DMS114 treated with DMSO at 0.1 percent for 48 hours (cell line): ENCODE results near the gene COX8A.
A peak's percentile ranks its signal among the peaks of the same experiment; 100 is the strongest.
"Not testable (repeated sequence)": the region's sequence is repeated elsewhere in the genome, so short reads cannot be mapped to it uniquely, and the experiment has no call there.

Experiments
- DNase-seq: peaks from one replicate; lab custom pipeline; 2025; ENCODE audit not compliant: unreplicated experiment; lab: John Stamatoyannopoulos, UW

The COX8A gene

DNA sequence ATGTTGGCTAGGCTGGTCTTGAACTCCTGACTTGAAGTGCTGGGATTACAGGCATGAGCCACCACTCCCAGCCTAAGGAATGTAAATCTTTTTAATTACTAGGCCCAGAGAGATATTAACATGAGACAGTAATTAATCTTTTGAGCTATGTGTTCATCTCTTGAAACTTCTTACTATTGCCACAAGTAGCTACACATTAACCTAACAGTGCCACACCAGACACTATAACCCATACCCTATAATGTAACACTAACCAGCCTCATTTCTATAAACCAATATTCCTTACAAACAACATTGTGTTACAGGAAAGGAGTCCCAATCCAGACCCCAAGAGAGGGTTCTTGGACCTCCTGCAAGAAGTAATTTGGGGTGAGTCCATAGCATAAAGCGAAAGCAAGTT lies 8.0 kb upstream of the COX8A start:
- no peak for DNase-seq

DNA sequence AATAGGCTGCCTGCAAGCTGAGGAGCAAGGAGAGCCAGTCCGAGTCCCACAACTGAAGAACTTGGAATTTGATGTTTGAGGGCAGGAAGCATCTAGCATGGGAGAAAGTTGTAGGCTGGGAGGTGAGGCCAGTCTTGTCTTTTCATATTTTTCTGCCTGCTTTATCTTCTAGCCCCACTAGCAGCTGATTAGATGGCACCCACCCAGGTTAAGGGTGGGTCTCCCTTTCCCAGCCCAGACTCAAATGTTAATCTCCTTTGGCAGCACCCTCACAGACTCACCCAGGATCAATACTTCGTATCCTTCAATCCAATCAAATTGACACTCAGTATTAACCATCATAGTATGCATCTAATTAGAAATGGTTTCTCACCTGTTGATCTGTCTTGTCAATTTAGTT lies 5.0 kb upstream of the COX8A start:
- no peak for DNase-seq

DNA sequence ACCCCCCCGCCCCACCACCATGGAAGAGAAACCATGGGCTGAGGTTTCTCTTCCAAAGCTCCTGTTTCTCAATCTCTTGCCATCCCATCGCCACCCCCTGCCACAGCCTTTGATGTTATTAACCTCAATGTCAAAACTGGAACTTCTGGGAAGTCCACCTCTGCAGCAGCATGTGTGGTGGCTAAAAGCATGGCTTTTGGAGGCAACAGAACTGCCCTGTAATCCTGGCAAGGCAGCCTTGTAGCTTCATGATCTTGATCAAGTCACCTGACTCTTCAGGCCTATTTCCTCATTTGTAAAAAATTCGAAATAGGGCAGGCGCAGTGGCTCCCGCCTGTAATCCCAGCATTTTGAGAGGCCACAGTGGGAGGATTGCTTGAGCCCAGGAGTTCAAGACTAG lies 3.5 kb upstream of the COX8A start:
- DNase-seq, result no peak

DNA sequence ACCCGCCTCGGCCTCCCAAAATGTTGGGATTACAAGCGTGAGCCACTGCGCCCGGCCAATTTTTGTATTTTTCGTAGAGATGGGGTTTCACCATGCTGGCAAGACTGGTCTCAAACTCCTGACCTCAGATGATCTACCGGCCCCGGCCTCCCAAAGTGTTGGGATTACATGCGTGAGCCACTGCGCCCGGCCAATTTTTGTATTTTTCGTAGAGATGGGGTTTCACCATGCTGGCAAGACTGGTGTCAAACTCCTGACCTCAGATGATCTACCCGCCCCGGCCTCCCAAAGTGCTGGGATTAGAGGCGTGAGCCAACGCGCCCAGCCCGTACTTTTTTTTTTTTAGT lies 535 bp upstream of the COX8A start:
- DNase-seq, result not testable (repeated sequence)

DNA sequence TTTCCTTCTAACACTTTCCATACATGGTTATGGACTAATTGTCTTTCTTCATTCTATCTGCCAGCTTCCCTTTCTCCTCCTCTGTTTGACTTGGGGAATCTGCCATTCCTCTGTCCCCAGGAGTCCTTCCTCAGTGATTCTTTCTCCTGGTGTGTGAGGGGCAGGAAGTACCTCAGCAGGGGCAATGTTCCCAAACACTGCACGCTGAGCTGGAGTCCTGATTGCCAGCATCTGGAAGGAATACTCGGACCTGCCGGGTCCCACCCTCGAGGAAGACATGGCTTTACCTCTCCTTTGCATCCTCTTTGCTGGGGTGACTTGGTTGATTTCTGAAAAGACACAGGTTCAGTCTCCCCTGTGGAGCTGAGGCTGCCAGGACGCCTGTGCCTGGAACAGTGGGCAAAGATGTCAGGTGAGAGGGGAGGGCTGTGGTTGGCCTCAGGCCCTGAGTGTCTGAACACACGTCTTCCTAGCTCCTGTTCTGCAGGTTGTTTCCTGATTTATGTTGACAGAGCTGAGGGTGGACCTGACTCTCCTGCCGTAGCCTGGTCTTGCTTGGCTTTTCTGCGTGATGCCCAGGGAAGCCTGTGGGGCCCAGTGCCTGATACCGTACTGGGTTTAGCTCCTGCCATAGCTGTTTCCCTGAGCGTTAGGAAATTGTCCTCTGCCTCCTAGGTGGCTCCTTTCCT lies 4.3 kb downstream of the COX8A start:
- DNase-seq, result no peak

DNA sequence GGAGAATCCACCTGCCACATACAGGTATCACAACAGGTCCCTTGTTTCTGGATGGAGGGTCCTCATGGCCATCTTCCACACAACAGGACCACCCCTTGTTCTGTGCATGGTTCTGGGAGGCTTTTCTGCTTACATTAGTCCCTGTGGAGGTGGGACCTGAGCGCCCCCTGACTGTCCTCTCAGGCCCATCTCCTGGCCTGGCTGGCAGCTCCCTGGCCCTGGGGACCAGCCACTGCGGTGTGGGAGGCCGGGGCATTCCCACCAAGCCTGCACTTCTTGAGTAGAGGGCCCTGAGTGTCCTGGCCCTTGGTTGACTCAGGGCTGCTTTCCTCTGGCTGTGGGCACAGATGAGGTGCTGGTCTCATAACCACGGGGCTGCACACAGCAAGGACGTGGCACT lies 5.0 kb downstream of the COX8A start:
- no peak for DNase-seq

DNA sequence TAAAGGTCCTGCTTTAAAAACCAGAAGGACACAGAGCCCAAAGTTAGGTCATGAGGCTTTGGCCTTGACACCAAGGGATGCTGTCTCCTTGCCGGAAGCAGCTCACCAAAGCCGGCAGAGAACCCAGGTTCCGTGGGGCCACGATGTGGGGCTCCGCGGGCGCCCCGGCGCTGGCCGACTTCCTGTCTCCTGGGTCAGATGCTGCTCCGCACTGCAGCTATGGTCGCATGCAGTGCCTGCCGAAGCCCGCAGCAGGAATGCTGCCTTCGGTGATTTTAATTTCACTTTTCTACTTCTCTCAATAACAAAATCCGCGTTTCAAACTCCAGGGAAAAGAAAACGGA lies 11.4 kb downstream of the COX8A start:
- DNase-seq, result no peak

DNA sequence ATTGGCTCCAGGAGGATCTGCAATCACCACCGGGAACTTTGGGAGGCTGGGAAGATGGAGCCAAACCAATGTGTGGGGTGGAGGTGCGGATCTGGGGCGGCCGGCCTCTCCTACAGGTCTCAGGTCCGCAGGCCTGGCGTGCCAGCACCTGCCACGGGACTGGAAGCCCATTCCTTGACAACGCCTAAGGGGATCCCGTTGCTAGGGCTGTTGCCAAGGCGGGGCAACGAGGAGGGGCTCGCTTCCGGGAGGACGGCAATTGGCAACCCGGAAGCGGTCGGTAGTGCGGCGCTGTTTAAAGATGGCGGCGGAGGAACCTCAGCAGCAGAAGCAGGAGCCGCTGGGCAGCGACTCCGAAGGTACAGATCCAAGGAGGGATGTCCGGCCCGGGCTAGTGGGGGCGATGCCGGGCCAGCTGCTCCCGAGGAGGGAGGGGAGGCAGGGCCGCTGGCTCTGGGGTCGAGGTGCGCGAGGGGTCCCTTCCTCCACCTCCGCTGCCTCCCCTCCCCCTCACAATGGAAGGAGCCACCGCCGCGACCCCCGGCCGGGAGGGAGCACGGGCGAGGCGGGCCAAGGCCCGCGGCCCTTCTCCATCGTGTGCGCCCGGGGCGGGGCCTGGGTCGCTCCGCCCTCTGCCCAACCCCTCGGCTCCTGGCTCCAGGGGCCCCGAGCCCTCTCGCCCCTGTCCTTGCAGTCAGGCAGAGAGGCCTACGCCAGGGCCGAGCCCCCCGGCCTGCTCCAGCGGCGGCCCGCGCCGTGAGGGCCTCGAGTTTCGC lies 11.9 kb downstream of the COX8A start, which contains the start of gene OTUB1:
TSS of gene OTUB1 (plus strand) at position 283 of the 776 bp plus-strand sequence. CDS start at position 302, 19 bp downstream.
- DNase-seq, result peak; percentile 85

DNA sequence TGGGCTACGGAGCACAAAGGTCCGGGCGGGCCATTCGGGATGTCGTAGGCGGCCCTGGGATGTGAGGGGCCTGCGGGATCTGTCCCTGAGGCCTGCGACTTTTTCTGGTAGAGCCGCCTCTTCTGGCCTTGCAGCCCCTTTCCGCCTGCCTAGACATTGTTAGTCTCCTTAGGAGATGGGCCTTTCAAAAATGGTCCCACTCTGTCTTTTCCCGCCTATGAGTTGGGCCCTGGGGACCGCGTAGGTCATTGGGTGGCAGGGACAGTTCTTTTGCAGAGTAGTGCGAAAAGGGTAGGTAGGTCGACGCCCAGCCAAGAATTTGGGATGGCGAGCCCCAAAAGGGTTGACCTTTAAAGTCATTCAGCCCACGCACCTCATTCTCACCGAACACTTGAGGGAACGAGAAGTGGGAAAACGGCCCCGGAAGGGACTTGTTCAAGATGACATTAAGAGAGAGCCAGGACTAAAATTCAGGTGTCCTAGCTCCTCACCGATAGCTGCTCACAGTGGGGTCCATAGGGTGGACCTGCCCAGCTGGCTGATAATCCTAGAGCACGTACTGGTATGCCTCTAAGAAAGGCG lies 12.6 kb downstream of the COX8A start:
- no peak for DNase-seq

DNA sequence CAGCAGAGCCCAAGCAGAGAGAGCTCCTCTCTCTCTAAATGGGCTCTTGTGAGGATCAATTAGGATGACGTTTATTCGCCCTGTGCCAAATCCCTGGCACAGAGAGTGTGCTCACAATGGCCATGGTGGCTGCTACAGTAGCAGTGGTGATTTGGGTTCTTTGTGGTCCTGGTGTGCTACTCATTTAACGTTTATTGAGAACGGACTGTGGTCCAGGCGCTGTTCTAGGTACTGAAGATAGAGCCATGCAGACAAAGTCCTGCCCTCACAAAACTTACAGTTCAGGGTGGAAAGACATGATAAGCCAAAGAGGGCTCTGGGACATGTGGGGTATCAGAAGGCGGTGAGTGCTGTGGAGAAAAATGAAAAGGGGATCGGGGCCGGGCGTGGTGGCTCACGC lies 17.1 kb downstream of the COX8A start:
- no peak for DNase-seq

DNA sequence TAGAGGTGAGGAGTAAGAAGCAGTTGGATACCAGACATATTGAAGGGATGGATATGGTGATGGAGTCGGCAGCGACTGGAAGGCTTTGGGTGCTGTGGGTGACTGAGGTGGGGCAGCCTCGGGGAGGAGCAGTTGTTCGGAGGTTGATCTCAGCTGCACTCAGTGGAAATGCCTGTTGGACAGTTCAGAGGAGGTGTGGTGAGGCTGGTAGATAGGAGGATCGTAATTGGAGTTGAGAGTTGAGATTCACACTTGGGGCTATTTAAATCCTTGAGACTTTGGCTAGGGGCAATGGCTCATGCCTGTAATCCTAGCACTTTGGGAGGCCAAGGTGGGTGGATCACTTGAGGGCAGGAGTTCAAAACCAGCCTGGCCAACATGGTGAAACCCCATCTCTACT lies 18.7 kb downstream of the COX8A start:
- DNase-seq, result no peak

DNA sequence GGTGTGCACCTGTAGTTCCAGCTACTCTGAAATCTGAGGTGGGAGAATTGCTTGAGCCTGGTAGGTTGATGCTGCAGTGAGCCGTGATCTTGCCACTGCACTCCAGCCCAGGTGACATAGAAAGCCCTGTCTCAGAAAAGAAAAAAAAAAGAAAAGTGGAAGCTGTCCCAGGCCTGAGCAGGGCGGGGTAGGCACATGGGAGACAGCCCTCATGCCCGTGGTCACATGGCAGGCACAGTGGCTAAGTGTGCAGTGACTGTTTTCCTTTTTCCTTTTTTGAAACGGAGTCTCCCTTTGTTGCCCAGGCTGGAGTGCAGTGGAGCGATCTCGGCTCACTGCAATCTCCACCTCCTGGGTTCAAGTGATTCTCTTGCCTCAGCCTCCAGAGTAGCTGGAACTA lies 19.6 kb downstream of the COX8A start:
- DNase-seq, result no peak

DNA sequence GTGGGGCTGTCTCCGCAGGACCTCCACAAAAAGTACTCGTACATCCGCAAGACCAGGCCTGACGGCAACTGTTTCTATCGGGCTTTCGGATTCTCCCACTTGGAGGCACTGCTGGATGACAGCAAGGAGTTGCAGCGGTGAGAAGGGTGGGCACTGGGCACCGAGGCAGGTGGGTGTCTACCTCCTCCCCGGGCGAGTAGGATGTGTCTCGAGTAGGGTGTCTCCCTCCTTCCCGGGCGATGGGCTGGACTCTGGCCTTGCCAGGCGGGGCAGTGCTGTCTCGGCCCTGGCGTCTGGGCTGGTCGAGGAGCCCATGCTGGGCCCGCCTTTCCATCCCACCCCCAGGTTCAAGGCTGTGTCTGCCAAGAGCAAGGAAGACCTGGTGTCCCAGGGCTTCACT lies 22.1 kb downstream of the COX8A start:
- DNase-seq, result no peak

DNA sequence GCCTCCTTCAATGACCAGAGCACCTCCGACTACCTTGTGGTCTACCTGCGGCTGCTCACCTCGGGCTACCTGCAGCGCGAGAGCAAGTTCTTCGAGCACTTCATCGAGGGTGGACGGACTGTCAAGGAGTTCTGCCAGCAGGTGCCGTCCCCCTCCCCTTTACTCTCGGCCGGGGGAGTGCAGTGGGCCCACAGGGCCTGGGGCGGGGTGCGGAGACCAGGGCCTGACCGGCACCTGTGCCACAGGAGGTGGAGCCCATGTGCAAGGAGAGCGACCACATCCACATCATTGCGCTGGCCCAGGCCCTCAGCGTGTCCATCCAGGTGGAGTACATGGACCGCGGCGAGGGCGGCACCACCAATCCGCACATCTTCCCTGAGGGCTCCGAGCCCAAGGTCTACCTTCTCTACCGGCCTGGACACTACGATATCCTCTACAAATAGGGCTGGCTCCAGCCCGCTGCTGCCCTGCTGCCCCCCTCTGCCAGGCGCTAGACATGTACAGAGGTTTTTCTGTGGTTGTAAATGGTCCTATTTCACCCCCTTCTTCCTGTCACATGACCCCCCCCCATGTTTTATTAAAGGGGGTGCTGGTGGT lies 22.8 kb downstream of the COX8A start:
- DNase-seq, result no peak

DNA sequence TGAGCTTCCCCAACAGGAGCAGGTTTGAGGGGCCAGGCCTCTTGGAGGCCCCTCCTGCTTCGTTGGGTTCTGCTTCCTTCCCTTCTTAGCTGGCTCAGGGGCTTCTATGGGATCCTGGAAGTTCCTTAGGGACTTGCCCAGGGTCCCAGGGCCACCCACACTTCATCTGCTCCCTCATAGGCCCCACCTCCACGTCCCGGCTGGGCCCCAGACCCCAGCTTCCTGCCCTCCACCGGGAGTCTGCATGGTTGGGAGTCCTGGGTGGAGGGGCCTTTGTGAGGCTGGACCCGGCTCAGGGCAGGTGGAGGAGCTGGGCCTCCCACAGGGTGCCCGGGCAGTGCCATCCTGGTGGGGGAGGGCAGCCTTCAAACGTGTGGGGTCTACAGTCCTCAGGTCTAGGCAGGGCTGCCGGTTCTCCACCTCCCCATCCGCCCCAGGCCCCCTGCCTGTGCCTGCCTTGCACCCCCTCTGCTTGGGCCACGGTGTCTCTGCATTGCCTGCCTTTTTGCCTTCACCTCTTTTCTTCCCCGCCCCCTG lies 23.4 kb downstream of the COX8A start:
- DNase-seq, result no peak

DNA sequence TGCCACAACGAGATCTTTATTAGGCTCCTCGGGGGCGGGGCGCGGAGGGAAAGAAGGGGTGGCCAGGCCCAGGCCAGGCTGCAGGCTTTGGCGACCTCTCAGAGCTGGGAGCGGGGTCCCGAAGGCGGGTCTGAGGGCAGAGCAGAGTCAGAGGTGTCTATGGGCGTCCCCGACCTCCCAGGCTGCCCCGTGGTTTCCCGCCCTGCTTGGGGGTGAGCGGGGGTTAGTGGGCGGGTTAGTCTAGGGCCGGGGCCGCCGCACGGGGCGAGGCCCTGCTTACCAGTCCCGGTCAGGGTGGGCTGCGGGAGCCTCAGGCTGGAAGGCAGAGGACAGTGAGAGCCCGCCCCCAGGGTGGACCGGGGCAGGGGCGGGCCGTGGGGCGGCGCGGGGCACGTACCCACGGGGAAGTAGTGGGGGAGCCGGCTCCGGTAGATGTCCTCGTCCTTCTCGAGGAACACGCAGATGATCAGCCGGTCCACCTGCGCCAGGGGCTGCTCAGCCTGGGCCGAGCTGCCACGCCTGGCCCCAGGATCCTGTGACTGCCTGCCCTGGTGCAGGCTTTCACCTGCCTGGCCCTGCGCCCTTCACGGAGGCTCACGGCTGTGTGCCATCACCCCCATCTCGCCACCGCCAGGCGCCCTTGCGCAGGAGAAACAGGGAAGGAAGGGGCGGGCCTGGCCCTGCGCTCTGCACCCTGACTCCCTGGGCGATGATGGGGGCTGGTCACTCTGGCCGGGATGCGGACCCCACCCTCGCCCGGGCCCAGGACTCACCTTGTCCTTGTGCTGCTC lies 24.3 kb downstream of the COX8A start:
- no peak for DNase-seq

DNA sequence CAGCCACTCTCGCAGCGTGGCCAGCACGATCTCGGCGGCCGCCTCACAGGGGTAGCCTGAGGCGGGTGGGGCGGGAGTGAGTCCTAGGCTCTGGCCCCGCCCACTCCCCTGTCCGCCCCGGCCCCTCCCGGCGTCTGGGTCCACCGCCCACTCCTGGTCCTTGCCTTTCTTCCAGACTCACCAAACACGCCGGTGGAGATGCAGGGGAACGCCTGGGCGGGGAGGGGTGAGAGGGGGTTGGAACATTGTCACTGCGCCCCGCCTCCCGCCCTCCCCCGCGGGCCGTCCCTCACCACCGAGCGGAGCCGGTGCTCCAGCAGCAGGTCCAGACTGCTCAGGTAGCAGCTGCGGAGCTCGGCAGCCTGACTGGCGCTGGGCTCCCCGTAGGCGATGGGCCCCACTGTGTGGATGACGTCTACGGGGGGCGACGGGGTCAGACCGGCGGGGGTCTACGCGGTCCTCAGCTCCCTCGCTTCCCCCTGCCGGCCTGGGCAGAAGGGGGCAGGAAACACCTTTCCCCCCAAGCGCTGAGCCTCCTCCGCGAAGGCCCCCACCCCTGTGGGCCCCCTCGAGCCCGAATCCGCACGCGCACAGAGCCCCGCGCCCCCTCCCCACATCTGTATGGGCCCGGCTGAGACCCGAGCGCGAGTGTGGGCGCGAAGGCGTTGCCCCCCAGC lies 25.1 kb downstream of the COX8A start:
- DNase-seq, result no peak

DNA sequence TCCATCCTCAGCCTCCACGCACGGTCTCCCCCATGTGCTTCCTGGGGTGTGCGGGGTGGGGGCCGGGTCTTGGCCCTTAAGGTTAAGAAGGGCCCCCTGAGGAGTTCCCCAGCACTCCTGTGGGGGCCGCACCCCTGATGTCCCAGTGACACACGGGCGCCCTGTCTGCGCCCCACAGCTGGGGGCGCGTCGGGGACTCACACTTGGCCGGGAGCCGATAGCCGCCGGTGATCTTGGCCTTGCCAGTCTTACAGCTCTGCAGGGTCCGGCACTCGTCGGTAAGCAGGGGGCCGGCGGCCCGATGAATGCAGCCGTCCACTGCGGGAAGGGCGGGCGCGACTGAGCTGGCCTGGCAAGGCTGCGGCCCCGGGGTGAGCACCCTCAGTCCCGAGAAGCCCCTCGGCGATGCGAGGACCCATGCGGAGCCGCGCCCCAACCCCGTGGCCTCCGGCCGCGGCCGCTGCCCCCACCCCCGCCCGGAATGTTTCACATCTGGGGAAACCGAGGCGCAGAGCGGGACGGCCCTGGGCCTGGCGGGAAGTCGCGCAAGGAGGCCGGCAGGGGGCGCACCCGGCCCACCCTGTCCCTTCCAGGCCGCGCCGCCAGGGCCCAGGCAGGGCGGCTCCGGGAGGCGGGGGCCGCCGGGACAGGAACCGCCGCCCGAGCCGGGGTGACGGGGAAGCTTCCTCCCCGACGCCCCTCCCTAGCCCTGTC lies 25.8 kb downstream of the COX8A start:
- no peak for DNase-seq

DNA sequence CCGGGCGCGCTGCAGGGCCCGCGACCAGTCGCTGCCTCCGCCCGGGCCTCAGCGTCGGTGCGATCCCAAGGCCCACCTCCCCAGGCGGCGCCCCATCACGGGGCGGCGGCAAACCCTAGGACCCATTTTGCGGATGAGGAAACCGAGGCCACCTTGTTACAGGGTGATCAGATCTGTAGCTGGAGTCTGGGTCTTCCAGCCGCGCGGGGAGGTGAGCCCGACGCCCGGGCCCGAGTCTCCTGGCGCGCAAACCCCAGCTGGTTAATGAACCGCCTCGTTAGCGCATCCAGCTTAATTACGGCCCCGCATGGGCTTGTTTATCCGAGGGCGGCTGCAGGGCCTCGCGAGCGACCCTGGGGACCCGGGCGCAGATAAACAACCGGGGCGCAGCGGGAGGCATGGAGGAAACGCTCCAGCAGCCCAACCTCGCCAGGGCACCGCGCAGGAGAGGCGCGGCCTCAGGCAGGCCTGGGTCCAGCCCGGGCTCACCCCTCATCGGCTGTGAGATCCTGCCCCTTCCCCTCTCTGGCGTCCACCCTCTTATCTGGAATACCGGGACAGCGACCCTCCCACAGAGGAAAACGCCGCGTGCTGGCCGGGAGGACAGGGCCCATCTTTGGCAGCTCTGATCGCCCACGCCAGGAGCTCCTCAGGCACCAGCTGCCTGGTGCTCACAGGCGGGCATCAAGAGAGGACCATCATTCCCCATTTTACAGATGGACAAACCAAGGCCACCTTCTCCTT lies 26.5 kb downstream of the COX8A start:
- no peak for DNase-seq
